ENCODE results near the gene SIM1. TPM values are rescaled to one million over a fixed set of nuclear protein-coding genes. Genes with fewer than 3 reads are reported as not detected.

The SIM1 gene
- total RNA-seq, 1 donor from 2014 or later = not detected

DNA sequence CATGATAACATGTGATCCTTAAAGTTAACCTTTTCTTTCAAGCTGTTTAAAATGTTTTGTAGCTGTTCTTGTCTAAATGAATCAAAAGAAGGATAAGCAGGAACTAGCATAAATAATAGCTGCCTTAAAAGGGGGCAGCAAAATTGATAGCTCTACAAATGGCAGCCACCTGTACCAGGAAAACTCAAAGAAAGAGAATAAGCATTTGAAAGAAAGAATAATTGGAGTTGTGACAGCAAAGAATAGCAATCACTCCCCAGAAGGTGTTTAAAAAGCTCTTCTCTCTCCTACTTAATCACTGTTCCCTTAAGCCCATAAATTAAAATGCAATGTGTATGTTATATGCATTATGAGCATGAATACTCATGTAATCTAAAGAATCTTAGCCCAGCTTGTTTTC, 114.6 kb downstream of the SIM1 start:
- Histone ChIP-seq H3K27me3 (no peaks in the 10 kb centered on the region), H3K27ac (no peak overlapping the region), H3K4me2 (peak overlapping the region; percentile 28), H3K9me3 (ENCODE audit: low read depth) (no peaks in the 10 kb centered on the region), H3K4me3 (no peak overlapping the region), H3F3A (ENCODE audit: low read depth) (peaks cover 16% of the 10 kb centered on the region), H3K9ac (no peak overlapping the region), H3K36me3 (no peaks in the 10 kb centered on the region), H2AFZ (replicated peaks) (no peak overlapping the region), H3K4me1 (peaks cover 21% of the 10 kb centered on the region), H3K79me2 (ENCODE audit: low read depth) (no peaks in the 10 kb centered on the region), H4K20me1 (ENCODE audit: low read depth) (no peaks in the 10 kb centered on the region)
- no peaks in the 10 kb centered on the region for H3K36me3 Mint-ChIP-seq
- TF ChIP-seq, protein P1, sequence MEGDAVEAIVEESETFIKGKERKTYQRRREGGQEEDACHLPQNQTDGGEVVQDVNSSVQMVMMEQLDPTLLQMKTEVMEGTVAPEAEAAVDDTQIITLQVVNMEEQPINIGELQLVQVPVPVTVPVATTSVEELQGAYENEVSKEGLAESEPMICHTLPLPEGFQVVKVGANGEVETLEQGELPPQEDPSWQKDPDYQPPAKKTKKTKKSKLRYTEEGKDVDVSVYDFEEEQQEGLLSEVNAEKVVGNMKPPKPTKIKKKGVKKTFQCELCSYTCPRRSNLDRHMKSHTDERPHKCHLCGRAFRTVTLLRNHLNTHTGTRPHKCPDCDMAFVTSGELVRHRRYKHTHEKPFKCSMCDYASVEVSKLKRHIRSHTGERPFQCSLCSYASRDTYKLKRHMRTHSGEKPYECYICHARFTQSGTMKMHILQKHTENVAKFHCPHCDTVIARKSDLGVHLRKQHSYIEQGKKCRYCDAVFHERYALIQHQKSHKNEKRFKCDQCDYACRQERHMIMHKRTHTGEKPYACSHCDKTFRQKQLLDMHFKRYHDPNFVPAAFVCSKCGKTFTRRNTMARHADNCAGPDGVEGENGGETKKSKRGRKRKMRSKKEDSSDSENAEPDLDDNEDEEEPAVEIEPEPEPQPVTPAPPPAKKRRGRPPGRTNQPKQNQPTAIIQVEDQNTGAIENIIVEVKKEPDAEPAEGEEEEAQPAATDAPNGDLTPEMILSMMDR (IDR thresholded peaks at IDR 0.05) = no peak
- TF ChIP-seq EZH2phosphoT487 (IDR thresholded peaks at IDR 0.05) (no peak), EZH2 (IDR thresholded peaks at IDR 0.05) (no peak)
- no peak overlapping the region for H3K27ac Mint-ChIP-seq
- H3K4me3 Mint-ChIP-seq = no peak overlapping the region
- no peaks in the 10 kb centered on the region for H3K27me3 Mint-ChIP-seq (ENCODE audit: insufficient read depth, low read depth)
- DNase-seq (ENCODE audit: low spot score) = no peak
- peaks cover 2% of the 10 kb centered on the region for H3K9me3 Mint-ChIP-seq
- H3K4me1 Mint-ChIP-seq = peaks cover 22% of the 10 kb centered on the region

DNA sequence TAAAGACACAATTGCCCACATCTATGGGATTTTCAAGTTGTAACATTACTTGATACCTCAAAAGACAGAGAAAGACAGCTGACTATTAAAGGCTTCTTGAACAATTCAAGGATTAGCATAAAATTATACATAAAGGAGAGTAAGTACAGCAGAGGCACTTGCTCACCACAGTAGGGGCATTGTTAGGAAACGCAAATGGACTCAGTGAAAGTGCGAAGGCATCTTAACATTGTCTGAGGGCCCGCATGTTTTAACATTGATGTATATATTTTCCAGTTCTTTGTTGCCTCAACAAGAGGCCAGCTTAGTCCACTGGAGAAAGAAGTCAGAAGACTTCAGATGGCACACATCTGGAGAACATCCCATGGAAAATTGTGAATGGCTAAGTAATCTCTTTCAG, 115.4 kb downstream of the SIM1 start:
- H4K20me1 ChIP-seq (ENCODE audit: low read depth) = no peaks in the 10 kb centered on the region
- no peak overlapping the region for H2AFZ ChIP-seq (replicated peaks)
- TF ChIP-seq EZH2phosphoT487 (IDR thresholded peaks at IDR 0.05) = no peak
- TF ChIP-seq, protein P1 (IDR thresholded peaks at IDR 0.05) = no peak
- no peak for TF ChIP-seq EZH2 (IDR thresholded peaks at IDR 0.05)
- no peak overlapping the region for H3K27ac ChIP-seq
- no peaks in the 10 kb centered on the region for H3K79me2 ChIP-seq (ENCODE audit: low read depth)
- peaks cover 16% of the 10 kb centered on the region for H3F3A ChIP-seq (ENCODE audit: low read depth)
- H3K36me3 ChIP-seq = no peaks in the 10 kb centered on the region
- no peak overlapping the region for H3K27ac Mint-ChIP-seq
- no peaks in the 10 kb centered on the region for H3K27me3 ChIP-seq
- peaks cover 2% of the 10 kb centered on the region for H3K9me3 Mint-ChIP-seq
- H3K4me1 Mint-ChIP-seq = peaks cover 22% of the 10 kb centered on the region
- peaks cover 21% of the 10 kb centered on the region for H3K4me1 ChIP-seq
- peak; percentile 53 for DNase-seq (ENCODE audit: low spot score)
- H3K4me2 ChIP-seq = peak overlapping the region; percentile 28
- peak overlapping the region; percentile 8 for H3K4me3 Mint-ChIP-seq
- H3K36me3 Mint-ChIP-seq = no peaks in the 10 kb centered on the region
- no peak overlapping the region for H3K4me3 ChIP-seq
- no peak overlapping the region for H3K9ac ChIP-seq
- no peaks in the 10 kb centered on the region for H3K27me3 Mint-ChIP-seq (ENCODE audit: insufficient read depth, low read depth)
- no peaks in the 10 kb centered on the region for H3K9me3 ChIP-seq (ENCODE audit: low read depth)

DNA sequence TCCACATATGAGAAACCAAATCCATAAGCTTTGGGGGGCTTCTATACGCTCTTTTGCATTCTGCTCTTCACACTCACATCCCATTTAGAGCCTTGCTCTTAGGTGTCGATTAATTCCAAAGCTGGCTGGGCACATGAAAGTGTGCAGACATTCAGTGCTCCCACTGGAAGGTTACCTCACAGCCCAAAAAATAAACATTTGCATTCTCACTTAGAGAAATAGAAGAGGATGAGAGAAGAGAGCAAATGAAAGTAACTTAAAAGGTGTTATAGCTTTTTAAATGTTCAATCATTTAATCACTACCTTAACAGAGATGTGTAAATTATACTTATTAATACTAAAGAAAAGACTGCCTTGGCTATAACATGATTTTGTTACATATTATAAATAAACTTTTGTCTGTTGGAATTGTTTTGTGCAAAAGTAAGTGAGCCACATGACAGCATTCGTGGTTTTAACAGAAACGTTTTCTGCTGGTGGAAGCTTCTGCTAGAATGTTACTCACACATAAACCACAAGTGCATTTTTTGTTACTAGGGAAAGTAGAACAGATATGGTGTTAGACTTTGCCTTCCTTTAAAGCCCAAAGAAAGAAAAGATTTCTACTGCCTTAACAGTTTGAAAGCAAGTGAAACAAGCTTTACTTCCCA, 116.7 kb downstream of the SIM1 start:
- H3K27ac ChIP-seq = no peak overlapping the region

More for the DNA sequence above, 116.7 kb downstream of the SIM1 start:
- Mint-ChIP-seq H3K4me3 (no peak overlapping the region), H3K4me1 (peaks cover 22% of the 10 kb centered on the region), H3K27me3 (ENCODE audit: insufficient read depth, low read depth) (no peaks in the 10 kb centered on the region), H3K27ac (no peak overlapping the region), H3K9me3 (peaks cover 2% of the 10 kb centered on the region), H3K36me3 (no peaks in the 10 kb centered on the region)
- no peak for DNase-seq (ENCODE audit: low spot score)
- no peak overlapping the region for H3K4me2 ChIP-seq
- H3K36me3 ChIP-seq = no peaks in the 10 kb centered on the region
- H4K20me1 ChIP-seq (ENCODE audit: low read depth) = no peaks in the 10 kb centered on the region
- H3K4me3 ChIP-seq = no peak overlapping the region
- H3K27me3 ChIP-seq = no peaks in the 10 kb centered on the region
- H3K9me3 ChIP-seq (ENCODE audit: low read depth) = no peaks in the 10 kb centered on the region
- no peak overlapping the region for H3K9ac ChIP-seq
- peaks cover 16% of the 10 kb centered on the region for H3F3A ChIP-seq (ENCODE audit: low read depth)
- no peak overlapping the region for H2AFZ ChIP-seq (replicated peaks)
- TF ChIP-seq EZH2 (IDR thresholded peaks at IDR 0.05) (no peak), EZH2phosphoT487 (IDR thresholded peaks at IDR 0.05) (no peak)
- TF ChIP-seq, protein P1 (IDR thresholded peaks at IDR 0.05) = no peak
- peaks cover 21% of the 10 kb centered on the region for H3K4me1 ChIP-seq
- no peaks in the 10 kb centered on the region for H3K79me2 ChIP-seq (ENCODE audit: low read depth)

Measured in neural progenitor cell (in vitro differentiated cells).